Transverse colon (tissue), 4 donors: ENCODE measurements around the gene C9orf85.

ENCODE experiments used
- POLR2A ChIP-seq: fragments of 450-650 bp; IDR thresholded peaks from one replicate; pipeline ENCODE4 v1.6.1; 2016; ENCODE audit warnings: antibody characterized with exemption, mild to moderate bottlenecking, moderate library complexity
- POLR2AphosphoS5 ChIP-seq, 3 donors: sonication (generic); formaldehyde crosslinking; IDR thresholded peaks; one replicate each; pipeline ENCODE4 v1.6.1; 2016; ENCODE audit warnings: antibody characterized with exemption in 3 of 3
- TF ChIP-seq, protein P1 (sequence below), 5 experiments: fragments of 200-600 bp in 3 of 5; fragments of 450-650 bp in 2 of 5; sonication (generic) in 3 of 5; IDR thresholded peaks; 1 replicate in 2 of 5; 2 replicates in 3 of 5; pipeline ENCODE4 v1.5.1; 2016 to 2017; ENCODE audit warnings: antibody characterized with exemption in 5 of 5, inconsistent platforms in 3 of 5, mild to moderate bottlenecking in 2 of 5, moderate library complexity in 1 of 5

DNA sequence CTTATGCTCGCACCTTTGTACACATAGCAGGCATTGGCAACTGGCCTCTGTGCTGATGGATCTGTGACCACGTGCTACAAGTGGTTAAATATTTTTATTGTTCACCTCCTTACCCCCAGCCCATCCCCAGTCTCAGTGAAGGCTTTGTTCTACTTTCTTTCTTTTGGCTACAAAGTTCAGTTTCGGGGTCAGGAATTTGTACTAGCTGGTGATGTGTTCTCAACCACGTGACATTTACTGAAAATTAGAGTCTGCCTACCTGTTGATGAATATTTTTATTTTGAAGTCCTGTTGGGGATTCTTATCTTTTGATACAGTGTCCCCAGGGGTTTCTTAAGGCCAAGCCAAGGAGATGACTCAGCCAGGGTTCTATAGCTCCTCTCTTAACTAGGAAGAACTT, 101.2 kb downstream of the C9orf85 start:
- TF ChIP-seq POLR2A (no peak), POLR2AphosphoS5 (IDR thresholded peaks at IDR 0.05) (no peak)
- TF ChIP-seq, protein P1, sequence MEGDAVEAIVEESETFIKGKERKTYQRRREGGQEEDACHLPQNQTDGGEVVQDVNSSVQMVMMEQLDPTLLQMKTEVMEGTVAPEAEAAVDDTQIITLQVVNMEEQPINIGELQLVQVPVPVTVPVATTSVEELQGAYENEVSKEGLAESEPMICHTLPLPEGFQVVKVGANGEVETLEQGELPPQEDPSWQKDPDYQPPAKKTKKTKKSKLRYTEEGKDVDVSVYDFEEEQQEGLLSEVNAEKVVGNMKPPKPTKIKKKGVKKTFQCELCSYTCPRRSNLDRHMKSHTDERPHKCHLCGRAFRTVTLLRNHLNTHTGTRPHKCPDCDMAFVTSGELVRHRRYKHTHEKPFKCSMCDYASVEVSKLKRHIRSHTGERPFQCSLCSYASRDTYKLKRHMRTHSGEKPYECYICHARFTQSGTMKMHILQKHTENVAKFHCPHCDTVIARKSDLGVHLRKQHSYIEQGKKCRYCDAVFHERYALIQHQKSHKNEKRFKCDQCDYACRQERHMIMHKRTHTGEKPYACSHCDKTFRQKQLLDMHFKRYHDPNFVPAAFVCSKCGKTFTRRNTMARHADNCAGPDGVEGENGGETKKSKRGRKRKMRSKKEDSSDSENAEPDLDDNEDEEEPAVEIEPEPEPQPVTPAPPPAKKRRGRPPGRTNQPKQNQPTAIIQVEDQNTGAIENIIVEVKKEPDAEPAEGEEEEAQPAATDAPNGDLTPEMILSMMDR (IDR thresholded peaks at IDR 0.05): no peak
